Testis (tissue), 3 donors: ENCODE results near the gene BDKRB1. TPM values are rescaled to one million over a fixed set of nuclear protein-coding genes. Genes with fewer than 3 reads are reported as not detected.

Source experiments
- DNase-seq: peaks from one replicate; pipeline ENCODE4 v3.0.0-alpha.2; 2019
- H3K27ac ChIP-seq, 2 donors: fragments of 200-600 bp; sonication (generic); one replicate each; pipeline ENCODE4 v1.5.1; 2019
- H3K27me3 ChIP-seq: fragments of 200-600 bp; sonication (generic); one replicate; pipeline ENCODE4 v1.5.1; 2019
- H3K36me3 ChIP-seq: fragments of 200-600 bp; sonication (generic); one replicate; pipeline ENCODE4 v1.5.1; 2017; ENCODE audit warnings: low read depth; ENCODE audit errors: missing control alignments
- H3K4me1 ChIP-seq: fragments of 200-600 bp; sonication (generic); one replicate; pipeline ENCODE4 v1.5.1; 2019
- H3K4me3 ChIP-seq, 2 donors: fragments of 200-600 bp; sonication (generic); one replicate each; pipeline ENCODE4 v1.5.1; 2017 to 2019
- H3K9me3 ChIP-seq: fragments of 200-600 bp; sonication (generic); one replicate; pipeline ENCODE4 v1.5.1; 2017
- POLR2A ChIP-seq: fragments of 450-650 bp; IDR thresholded peaks from one replicate; pipeline ENCODE4 v1.6.1; 2017; ENCODE audit warnings: antibody characterized with exemption, mild to moderate bottlenecking, moderate library complexity
- WGBS, 2 donors: methylation state at CpG; one replicate each; pipeline ENCODE4 v1.1.5; 2018; 5-methylcytosine and 5-hydroxymethylcytosine counted together
- intact Hi-C: fragments of 100-400 bp; cut with DNase I; formaldehyde crosslinking; loops from one replicate; pipeline ENCODE4 v1.15.1; 2023; ENCODE audit warnings: low total_unique reads
- polyA plus RNA-seq: library from polyadenylated mRNA; stranded (reverse); fragments of 350-450 nt; fragmentation: Illumina TruSeq; extraction: RNeasy Lipid Tissue Mini Kit (QIAGEN cat#74804); gene quantifications from one replicate; pipeline ENCODE4 v1.2.3, GENCODE V29; 2014; ENCODE audit warnings: low read depth, low replicate concordance; ENCODE audit not compliant: insufficient read depth
- total RNA-seq, 2 donors: library from RNA; depleted of rRNA; stranded (reverse); fragments of >200 nt; gene quantifications; one replicate each; pipeline ENCODE4 v1.2.3, GENCODE V29; 2016
- TF ChIP-seq, protein P1 (sequence below), 3 experiments: fragments of 450-650 bp in 2 of 3; fragments of 200-600 bp in 1 of 3; sonication (generic) in 1 of 3; IDR thresholded peaks; one replicate each; pipeline ENCODE4 v1.5.1; 2016 to 2019; ENCODE audit warnings: antibody characterized with exemption in 3 of 3, mild to moderate bottlenecking in 2 of 3, moderate library complexity in 1 of 3

The BDKRB1 gene
- total and polyA plus RNA-seq, 3 donors from 2014 or later, result 3.3 to 4.9 (median 3.4) TPM

DNA sequence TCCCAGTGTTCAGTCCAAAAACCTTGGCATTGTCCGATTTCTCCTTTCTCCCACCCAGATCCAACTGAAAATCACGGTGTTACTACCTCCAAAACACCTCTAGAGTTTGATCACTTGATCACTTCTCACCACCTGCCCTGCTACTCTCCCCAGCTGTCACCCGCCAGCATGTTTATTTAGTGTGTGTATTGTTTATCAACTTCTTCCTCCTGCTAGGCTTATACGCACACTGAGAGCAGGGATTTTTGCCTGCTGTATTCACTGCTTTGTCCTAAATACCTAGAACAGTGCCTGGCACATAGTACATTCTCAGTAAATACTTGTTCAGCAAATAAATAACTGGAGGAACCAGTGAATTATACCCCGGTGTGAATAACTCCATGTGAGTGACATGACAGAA is 5.0 kb downstream of the BDKRB1 start:
- no peak overlapping the region for H3K27ac ChIP-seq
- H3K4me1 ChIP-seq, result no peaks in the 10 kb centered on the region
- intact Hi-C loops, result no loop called here
- no peaks in the 10 kb centered on the region for H3K27me3 ChIP-seq
- H3K9me3 ChIP-seq, result no peaks in the 10 kb centered on the region
- WGBS, 2 donors, result 84 to 91% methylated on average over 5 of the region's 5 CpGs
- H3K36me3 ChIP-seq, result no peaks in the 10 kb centered on the region
- no peak overlapping the region for H3K4me3 ChIP-seq
- TF ChIP-seq, protein P1, sequence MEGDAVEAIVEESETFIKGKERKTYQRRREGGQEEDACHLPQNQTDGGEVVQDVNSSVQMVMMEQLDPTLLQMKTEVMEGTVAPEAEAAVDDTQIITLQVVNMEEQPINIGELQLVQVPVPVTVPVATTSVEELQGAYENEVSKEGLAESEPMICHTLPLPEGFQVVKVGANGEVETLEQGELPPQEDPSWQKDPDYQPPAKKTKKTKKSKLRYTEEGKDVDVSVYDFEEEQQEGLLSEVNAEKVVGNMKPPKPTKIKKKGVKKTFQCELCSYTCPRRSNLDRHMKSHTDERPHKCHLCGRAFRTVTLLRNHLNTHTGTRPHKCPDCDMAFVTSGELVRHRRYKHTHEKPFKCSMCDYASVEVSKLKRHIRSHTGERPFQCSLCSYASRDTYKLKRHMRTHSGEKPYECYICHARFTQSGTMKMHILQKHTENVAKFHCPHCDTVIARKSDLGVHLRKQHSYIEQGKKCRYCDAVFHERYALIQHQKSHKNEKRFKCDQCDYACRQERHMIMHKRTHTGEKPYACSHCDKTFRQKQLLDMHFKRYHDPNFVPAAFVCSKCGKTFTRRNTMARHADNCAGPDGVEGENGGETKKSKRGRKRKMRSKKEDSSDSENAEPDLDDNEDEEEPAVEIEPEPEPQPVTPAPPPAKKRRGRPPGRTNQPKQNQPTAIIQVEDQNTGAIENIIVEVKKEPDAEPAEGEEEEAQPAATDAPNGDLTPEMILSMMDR (IDR thresholded peaks at IDR 0.05), result no peak
- no peak for TF ChIP-seq POLR2A
- DNase-seq, result no peak

DNA sequence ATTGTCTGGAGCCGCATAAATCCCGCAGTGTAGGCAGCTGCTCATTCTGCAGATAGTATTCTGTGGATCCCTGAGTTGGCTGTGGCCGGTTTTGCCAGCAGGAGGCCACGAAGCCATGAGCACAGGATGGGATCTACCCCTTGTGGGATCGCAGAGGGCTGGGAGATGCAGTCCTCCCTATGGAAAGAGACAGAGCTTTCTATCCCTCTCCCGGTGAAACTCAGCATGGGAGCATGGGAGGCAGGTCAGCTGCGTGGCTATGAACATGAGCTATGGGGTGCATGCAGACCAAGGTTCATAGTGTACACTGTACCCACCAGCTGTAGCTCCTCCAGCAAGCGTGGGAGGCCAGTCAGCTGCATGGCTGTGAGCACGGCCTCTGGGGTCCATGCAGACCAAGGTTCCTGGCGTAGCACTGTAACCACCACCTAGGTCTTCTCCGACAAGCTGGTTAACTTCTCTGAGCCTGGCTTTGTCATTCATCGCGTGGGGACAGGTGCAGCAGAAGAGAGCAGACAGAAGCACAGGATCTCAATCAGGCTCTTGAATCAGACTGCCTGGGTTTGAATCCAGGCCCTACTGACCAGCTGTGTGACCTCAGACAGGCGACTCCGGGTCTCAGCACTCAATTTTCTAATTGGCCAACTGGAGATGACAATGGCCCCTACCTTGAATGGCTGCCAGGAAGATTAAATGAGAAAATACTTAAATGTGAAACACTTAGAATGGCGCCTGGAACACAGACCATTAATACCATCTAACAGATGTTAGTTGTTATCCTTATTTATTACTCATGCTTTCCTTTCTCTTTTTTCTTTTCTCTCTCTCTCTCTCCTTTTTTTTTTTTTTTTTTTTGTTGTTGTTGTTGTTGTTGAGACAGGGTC is 6.0 kb downstream of the BDKRB1 start:
- 71 to 85% methylated on average over 12 to 16 of the region's 16 CpGs for WGBS, 2 donors
- intact Hi-C loops, result no loop called here
- H3K4me3 ChIP-seq, result no peak overlapping the region
- H3K9me3 ChIP-seq, result no peaks in the 10 kb centered on the region
- no peaks in the 10 kb centered on the region for H3K27me3 ChIP-seq
- H3K36me3 ChIP-seq, result no peaks in the 10 kb centered on the region
- no peak for DNase-seq
- no peak overlapping the region for H3K27ac ChIP-seq
- H3K4me1 ChIP-seq, result no peaks in the 10 kb centered on the region
- TF ChIP-seq, protein P1 (IDR thresholded peaks at IDR 0.05), result no peak
- no peak for TF ChIP-seq POLR2A

DNA sequence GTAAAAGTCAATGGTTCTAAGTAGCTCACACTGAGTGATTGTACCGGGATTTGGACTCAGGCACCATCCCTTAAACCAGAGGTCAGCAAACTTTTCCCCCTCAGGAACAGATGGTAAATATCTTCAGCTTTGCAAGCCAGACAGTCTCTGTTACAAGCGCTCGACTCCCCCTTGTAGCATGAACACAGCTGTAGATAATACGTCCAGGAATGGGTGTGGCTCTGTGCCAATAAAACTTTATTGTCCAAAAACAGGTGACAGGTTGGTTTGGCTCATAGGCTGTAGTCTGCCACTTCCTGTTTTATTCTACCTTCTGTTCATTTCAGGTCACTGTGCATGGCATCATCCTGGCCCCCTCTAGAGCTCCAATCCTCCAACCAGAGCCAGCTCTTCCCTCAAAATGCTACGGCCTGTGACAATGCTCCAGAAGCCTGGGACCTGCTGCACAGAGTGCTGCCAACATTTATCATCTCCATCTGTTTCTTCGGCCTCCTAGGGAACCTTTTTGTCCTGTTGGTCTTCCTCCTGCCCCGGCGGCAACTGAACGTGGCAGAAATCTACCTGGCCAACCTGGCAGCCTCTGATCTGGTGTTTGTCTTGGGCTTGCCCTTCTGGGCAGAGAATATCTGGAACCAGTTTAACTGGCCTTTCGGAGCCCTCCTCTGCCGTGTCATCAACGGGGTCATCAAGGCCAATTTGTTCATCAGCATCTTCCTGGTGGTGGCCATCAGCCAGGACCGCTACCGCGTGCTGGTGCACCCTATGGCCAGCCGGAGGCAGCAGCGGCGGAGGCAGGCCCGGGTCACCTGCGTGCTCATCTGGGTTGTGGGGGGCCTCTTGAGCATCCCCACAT is 7.6 kb downstream of the BDKRB1 start:
- H3K4me3 ChIP-seq, result no peak overlapping the region
- intact Hi-C loops, result no loop called here
- 84 to 88% methylated on average over 16 to 20 of the region's 20 CpGs for WGBS, 2 donors
- TF ChIP-seq POLR2A, result no peak
- TF ChIP-seq, protein P1 (IDR thresholded peaks at IDR 0.05), result no peak
- DNase-seq, result no peak
- no peaks in the 10 kb centered on the region for H3K4me1 ChIP-seq
- H3K9me3 ChIP-seq, result no peaks in the 10 kb centered on the region
- H3K27me3 ChIP-seq, result no peaks in the 10 kb centered on the region
- no peak overlapping the region for H3K27ac ChIP-seq
- no peaks in the 10 kb centered on the region for H3K36me3 ChIP-seq

DNA sequence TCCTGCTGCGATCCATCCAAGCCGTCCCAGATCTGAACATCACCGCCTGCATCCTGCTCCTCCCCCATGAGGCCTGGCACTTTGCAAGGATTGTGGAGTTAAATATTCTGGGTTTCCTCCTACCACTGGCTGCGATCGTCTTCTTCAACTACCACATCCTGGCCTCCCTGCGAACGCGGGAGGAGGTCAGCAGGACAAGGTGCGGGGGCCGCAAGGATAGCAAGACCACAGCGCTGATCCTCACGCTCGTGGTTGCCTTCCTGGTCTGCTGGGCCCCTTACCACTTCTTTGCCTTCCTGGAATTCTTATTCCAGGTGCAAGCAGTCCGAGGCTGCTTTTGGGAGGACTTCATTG is 8.2 kb downstream of the BDKRB1 start:
- Histone ChIP-seq H3K27ac (no peak overlapping the region), H3K4me1 (no peaks in the 10 kb centered on the region), H3K27me3 (no peaks in the 10 kb centered on the region), H3K9me3 (no peaks in the 10 kb centered on the region), H3K4me3 (no peak overlapping the region), H3K36me3 (no peaks in the 10 kb centered on the region)
- TF ChIP-seq, protein P1 (IDR thresholded peaks at IDR 0.05), result no peak
- TF ChIP-seq POLR2A, result no peak
- WGBS, 2 donors, result 80 to 89% methylated on average over 14 of the region's 14 CpGs
- DNase-seq, result no peak
- intact Hi-C loops, result no loop called here
